Adipocyte (in vitro differentiated cells): Measurements from ENCODE around the gene C15orf39.

Experiments used
- DNase-seq: peaks from one replicate; pipeline ENCODE4 v3.0.0-alpha.2; 2015; ENCODE audit warnings: low read depth
- H3K27me3 ChIP-seq: replicated peaks from 2 replicates; pipeline ENCODE4 v1.7.0; 2013; ENCODE audit warnings: mild to moderate bottlenecking, low read length, moderate library complexity; ENCODE audit not compliant: control insufficient read depth, insufficient read depth
- H3K36me3 ChIP-seq: 2 replicates; pipeline ENCODE4 v1.7.0; 2013; ENCODE audit warnings: low read length, mild to moderate bottlenecking, moderate library complexity; ENCODE audit not compliant: control insufficient read depth, insufficient read depth, severe bottlenecking
- H3K4me1 ChIP-seq: 2 replicates; pipeline ENCODE4 v1.7.0; 2013; ENCODE audit warnings: mild to moderate bottlenecking, low read length, moderate library complexity; ENCODE audit not compliant: control insufficient read depth, insufficient read depth
- H3K4me3 ChIP-seq: 2 replicates; pipeline ENCODE4 v1.7.0; 2013; ENCODE audit warnings: mild to moderate bottlenecking, low read length, moderate library complexity
- H3K9ac ChIP-seq: 2 replicates; pipeline ENCODE4 v1.7.0; 2013; ENCODE audit warnings: mild to moderate bottlenecking, low read length, moderate library complexity
- H3K9me3 ChIP-seq: 2 replicates; pipeline ENCODE4 v1.7.0; 2013; ENCODE audit warnings: mild to moderate bottlenecking, low read length, moderate library complexity; ENCODE audit not compliant: control insufficient read depth

Gene C15orf39

DNA sequence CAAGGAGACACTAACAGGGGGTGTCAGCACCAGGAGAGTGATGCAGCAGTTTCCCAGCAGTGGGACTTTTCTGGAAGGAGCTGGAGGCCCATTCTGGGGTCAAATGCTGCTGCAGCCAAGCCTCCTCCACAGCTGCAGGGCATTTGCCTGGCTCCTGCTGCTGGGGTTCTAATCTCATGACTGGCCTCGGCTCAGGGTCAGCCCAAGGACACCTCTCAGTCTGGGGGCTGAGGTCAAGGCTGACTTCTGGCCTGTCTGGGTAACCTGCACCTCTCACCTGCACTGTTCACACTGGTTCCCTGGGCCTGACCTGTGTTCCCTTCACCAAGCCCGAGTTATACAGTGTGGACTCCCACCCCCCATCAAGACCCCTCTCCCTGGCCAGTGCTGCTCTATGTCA, 10.4 kb upstream of the C15orf39 start:
- H3K9ac ChIP-seq: no peak overlapping the region
- H3K27me3 ChIP-seq: peaks cover 16% of the 10 kb centered on the region
- no peaks in the 10 kb centered on the region for H3K4me1 ChIP-seq
- peaks cover 5% of the 10 kb centered on the region for H3K9me3 ChIP-seq
- H3K36me3 ChIP-seq: no peaks in the 10 kb centered on the region
- DNase-seq: no peak
- no peak overlapping the region for H3K4me3 ChIP-seq

DNA sequence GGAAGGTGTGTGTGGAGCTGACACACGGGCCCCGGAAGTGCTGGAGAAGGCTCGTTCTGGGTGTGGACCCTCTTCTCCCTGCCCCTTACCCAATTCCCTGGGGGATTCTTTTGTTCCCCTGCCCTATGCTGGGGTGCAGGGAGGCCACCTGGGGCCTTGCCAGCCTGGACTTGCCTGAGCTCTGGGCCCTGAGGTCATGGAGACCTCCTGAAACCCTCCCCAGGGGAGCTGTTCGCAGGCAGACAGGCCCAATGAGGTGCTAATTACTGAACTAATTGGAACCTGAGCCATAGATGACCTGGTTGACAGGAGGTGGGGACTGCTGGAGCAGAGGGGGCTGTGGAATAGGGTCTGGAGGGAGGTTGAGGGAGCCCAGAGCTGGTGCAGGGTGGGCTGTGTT, 9.4 kb upstream of the C15orf39 start:
- DNase-seq: no peak
- Histone ChIP-seq H3K4me1 (peaks cover 3% of the 10 kb centered on the region), H3K4me3 (no peak overlapping the region), H3K9ac (no peak overlapping the region), H3K27me3 (peaks cover 15% of the 10 kb centered on the region), H3K36me3 (no peaks in the 10 kb centered on the region), H3K9me3 (peaks cover 5% of the 10 kb centered on the region)

DNA sequence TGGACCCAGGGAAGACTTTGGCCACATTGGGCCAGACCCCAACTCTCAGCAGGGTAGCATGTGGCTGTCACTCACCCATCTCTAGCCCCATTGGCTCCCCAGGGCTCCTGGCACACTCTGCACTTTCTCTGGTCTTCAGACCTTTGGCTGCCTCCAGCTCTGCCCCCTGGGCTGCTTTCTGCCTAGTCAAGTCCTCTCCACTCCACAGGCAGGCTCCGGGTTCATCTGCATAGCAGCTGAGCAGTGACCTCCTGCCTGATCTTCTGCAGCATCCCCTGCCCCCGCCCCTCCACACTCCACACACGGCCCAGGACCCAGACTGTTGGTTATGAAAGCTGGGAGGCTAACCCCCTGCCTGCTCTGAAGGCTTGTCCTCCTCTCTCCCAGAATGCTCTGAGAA, 8.4 kb upstream of the C15orf39 start:
- DNase-seq: no peak
- no peak overlapping the region for H3K4me3 ChIP-seq
- peaks cover 5% of the 10 kb centered on the region for H3K9me3 ChIP-seq
- peaks cover 3% of the 10 kb centered on the region for H3K4me1 ChIP-seq
- no peak overlapping the region for H3K9ac ChIP-seq
- H3K27me3 ChIP-seq: peaks cover 15% of the 10 kb centered on the region
- no peaks in the 10 kb centered on the region for H3K36me3 ChIP-seq

DNA sequence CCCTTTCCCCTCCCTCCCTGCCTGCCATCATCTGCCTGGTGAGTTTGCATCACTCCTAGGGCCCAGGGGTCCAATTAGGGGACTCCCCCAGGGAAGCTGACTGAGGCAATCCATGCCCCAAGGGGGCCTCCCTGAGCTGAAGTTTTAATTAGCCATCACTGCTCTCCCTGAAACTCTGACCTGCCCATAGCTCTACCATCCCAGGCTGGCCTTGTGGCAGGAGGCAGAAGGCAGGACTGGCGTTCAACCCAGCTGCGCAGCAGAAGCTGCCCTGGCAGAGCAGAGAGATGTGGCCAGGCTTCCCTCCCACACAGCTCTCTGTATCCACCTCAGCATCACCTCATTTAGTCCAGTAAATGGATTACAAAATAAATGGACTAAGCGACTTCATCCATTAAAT, 7.7 kb upstream of the C15orf39 start:
- peaks cover 5% of the 10 kb centered on the region for H3K9me3 ChIP-seq
- peaks cover 15% of the 10 kb centered on the region for H3K27me3 ChIP-seq
- H3K4me3 ChIP-seq: no peak overlapping the region
- DNase-seq: no peak
- no peaks in the 10 kb centered on the region for H3K36me3 ChIP-seq
- H3K4me1 ChIP-seq: peaks cover 3% of the 10 kb centered on the region
- H3K9ac ChIP-seq: no peak overlapping the region

DNA sequence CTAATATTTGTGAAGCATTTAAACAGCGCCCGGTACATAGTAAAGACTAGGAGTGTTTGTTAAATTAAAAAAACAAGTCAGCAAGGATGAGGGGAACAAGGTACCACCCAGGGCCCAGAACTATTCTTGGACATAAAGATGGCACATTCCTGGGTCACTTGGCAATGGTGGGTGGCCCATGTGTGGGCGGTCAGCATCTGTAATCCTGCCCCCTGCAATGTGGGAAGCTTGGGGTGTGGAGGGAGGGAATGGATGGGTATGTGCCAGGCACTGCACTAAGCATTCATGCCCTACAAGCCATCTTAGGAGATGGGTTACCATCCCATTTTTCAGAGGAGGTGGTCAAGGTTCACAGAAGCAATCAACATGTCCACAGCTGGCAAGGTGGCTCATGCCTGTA, 7.3 kb upstream of the C15orf39 start:
- no peak overlapping the region for H3K9ac ChIP-seq
- peaks cover 5% of the 10 kb centered on the region for H3K9me3 ChIP-seq
- peaks cover 15% of the 10 kb centered on the region for H3K27me3 ChIP-seq
- H3K36me3 ChIP-seq: no peaks in the 10 kb centered on the region
- no peak overlapping the region for H3K4me3 ChIP-seq
- H3K4me1 ChIP-seq: peaks cover 3% of the 10 kb centered on the region
- DNase-seq: no peak

DNA sequence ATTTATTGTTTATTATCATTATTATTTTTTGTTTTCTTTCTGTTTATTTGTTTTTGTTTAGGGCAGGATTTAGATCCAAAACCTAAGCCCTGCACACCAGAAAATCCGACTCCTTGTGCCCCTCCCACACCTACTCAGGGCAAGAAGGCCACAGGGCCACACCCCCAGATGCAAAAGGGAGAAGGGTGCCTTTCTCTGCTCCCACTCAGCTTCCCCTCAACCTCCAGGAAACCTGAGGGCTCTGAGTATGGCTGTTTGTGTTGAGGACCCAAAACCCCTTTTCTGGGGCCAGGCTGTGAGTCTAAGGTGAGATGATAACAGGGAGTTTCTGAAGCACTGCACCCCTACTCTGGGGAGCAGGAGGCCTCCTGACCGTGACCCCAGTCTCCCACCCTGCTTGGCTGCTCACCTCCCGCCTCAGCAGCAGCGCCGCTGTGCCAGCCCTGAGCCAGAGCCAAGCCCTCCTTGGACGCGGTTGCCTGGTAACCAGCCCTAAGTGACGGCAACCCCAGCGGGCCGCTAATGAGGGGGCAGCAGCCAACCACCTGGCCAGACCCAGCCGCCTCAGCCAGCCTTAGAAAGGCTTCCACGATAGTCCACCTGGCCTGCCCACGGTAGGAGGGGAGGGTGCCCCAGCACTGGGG, 6.4 kb upstream of the C15orf39 start:
- Histone ChIP-seq H3K4me3 (no peak overlapping the region), H3K36me3 (no peaks in the 10 kb centered on the region), H3K9me3 (peaks cover 3% of the 10 kb centered on the region), H3K9ac (no peak overlapping the region), H3K4me1 (peaks cover 3% of the 10 kb centered on the region), H3K27me3 (peaks cover 15% of the 10 kb centered on the region)
- no peak for DNase-seq

DNA sequence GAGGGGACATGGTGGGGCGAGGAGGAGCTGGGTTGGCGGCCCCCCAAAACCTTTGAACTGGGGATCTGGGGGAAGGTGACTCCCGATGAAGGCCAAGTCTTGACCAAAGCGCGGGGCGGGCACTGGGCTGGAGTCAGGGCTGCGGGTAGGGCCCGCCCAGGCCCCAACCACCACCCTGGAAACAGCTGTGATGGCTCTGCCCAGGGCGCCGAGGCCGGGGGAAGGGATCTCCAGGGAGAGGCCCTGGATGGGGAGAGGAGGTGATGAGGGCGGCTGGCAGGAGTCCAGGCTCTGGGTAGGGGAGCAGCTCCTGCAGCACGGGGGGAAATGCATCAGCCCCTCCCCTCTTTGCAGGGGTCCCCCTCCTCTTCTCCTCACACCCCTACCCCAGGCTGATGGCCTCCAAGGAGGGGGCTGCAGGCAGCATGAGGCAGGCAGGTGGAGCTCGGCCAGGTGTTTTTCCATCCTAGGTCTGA, 5.9 kb upstream of the C15orf39 start:
- H3K9ac ChIP-seq: no peak overlapping the region
- H3K4me1 ChIP-seq: peaks cover 4% of the 10 kb centered on the region
- no peak overlapping the region for H3K4me3 ChIP-seq
- no peak for DNase-seq
- H3K9me3 ChIP-seq: no peaks in the 10 kb centered on the region
- H3K27me3 ChIP-seq: peaks cover 15% of the 10 kb centered on the region
- H3K36me3 ChIP-seq: no peaks in the 10 kb centered on the region

DNA sequence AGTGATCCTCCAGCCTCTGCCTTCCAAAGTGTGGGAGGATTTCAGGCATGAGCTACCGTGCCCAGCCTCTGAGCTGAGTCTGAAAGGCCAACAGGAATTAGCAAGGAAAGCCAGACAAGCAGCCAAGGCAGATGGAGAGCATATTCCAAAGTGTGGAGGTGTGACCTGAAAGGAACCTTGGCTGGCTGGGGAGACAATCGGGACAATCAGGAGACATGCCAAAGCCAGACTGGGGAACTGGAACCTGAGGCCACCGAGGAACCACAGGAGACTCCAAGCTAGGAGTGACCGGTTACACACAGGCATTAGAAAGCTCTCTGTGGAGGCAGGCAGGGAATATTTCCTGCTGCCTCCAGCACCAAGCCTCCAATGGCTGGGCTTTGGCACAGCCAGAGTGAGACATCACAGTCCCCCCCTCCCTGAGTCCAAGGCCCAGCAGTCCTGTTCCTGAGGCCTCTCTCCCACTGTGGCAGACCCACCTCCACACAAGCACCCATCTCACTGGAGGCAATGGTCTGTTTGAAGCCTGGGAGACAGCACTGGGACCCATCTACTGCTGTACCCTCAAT, 4.5 kb upstream of the C15orf39 start:
- peaks cover 15% of the 10 kb centered on the region for H3K27me3 ChIP-seq
- H3K4me3 ChIP-seq: no peak overlapping the region
- H3K4me1 ChIP-seq: peaks cover 11% of the 10 kb centered on the region
- H3K9me3 ChIP-seq: no peaks in the 10 kb centered on the region
- DNase-seq: peak; percentile 19
- no peak overlapping the region for H3K9ac ChIP-seq
- H3K36me3 ChIP-seq: no peaks in the 10 kb centered on the region

DNA sequence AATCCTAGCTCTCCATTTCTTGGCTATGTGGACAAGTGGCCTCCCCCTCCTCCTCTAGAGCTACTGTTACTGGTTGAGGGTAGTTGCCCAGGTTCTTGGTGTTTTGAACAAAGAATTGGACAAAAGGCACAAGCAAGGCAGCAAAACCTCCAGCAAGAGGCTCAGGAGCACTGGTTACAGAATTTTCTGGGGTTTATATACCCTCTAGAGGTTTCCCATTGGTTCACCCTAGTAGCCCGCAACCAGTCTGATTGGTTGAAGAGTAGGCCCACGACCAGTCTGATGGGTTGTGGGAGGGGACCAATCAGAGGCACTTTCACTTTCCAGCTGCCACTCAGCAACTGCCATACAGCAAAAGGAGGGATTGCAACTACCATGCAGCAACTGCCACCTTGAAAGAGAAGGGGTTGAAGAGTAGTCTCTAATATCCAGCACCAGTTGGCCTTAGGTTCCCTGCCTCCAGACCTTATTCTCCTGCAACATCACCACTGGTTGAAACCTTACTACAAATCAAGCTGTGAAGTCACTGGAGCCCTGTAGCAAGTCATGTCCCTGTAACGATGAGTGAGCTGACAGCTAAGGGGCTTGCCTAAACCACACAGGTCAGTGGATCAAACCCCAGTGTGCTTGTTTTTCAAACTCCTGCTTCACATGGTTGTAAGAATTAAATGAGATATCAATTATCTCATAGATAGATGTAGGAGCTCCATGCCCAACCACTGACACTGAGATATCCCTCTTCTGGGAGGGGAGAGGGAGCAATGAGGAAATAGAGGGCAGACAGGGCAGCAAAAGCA, 2.9 kb upstream of the C15orf39 start:
- DNase-seq: no peak
- Histone ChIP-seq H3K4me3 (no peak overlapping the region), H3K9ac (no peak overlapping the region), H3K27me3 (peaks cover 8% of the 10 kb centered on the region), H3K9me3 (no peaks in the 10 kb centered on the region), H3K36me3 (no peaks in the 10 kb centered on the region), H3K4me1 (peaks cover 19% of the 10 kb centered on the region)

DNA sequence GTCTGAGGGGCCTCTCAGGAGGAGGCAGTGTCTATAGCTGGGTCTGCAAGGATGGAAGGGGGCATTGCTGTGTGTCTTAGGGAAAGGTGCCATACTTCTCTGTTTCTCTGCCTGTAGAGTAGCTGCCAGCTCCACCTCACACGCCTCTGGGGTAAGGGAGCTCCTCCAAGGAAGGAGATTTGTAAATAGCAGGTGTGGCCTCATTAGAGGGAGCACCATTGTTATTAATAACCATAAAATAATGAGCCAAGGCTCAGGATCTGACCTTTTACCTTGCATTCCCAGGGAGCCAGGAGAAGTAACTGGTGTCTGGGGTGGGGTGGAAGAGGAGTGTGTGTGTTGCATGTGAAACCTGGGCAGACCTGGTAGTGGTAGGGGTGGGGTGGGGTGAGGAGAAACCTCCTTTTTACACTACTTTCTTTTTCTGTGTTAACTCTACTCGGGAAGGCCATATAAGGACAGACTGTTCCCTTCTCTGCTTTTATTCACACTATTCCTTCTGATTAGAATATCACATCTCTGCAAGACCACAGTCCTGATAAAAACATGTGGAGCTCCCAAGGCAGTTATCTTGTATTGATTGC, 2.2 kb upstream of the C15orf39 start:
- H3K4me1 ChIP-seq: peaks cover 26% of the 10 kb centered on the region

DNA sequence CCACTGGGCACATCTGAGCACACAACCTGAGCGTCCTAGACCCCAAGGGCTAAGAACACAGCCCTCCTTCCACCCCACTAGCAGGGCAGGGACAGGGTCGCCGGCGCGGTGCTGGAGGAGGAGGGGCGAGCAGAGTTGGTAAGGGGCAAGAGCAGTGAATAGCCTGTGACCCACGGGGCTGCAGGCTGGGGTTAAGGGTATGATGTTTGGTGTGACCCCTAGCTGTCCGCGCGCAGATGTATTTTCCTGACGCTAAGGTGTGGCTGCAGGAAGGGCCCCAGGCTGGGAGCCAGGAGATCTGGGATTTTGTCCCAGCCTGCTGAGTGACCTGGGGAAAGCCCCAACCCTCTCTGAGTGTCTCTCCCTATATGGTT, 1.3 kb upstream of the C15orf39 start:
- no peaks in the 10 kb centered on the region for H3K9me3 ChIP-seq
- DNase-seq: no peak

More for the DNA sequence above, 2.2 kb upstream of the C15orf39 start:
- Histone ChIP-seq H3K9ac (no peak overlapping the region), H3K27me3 (peaks cover 6% of the 10 kb centered on the region), H3K36me3 (no peaks in the 10 kb centered on the region), H3K4me3 (no peak overlapping the region), H3K9me3 (no peaks in the 10 kb centered on the region)
- DNase-seq: no peak

More for the DNA sequence above, 1.3 kb upstream of the C15orf39 start:
- no peaks in the 10 kb centered on the region for H3K27me3 ChIP-seq
- H3K36me3 ChIP-seq: no peaks in the 10 kb centered on the region
- no peak overlapping the region for H3K4me3 ChIP-seq
- H3K4me1 ChIP-seq: peaks cover 33% of the 10 kb centered on the region
- H3K9ac ChIP-seq: no peak overlapping the region
